Hypothalamus (tissue), 51 donors: ENCODE results near the gene SARNP.

ENCODE experiments used
- DNase-seq, 51 donors: peaks; one replicate each; lab custom pipeline; 2025; lab: John Stamatoyannopoulos, UW

SARNP gene

GRCh38 chr12:55745361-55746173 lies 72.0 kb downstream of the SARNP start:
- DNase-seq: peak in 16 of 51 donors; percentile 7 to 49 (median 25)

- DNase-seq: peak in 2 of 51 donors; percentile 10 to 23
These were observed 73.0 kb downstream of the SARNP start for GRCh38 chr12:55744340-55745030.

- DNase-seq: peak in 20 of 51 donors; percentile 17 to 61 (median 46)
These were observed 73.9 kb downstream of the SARNP start for GRCh38 chr12:55743406-55744339.

GRCh38 chr12:55742719-55743405 lies 74.7 kb downstream of the SARNP start, which contains the start of gene GDF11:
TSS of gene GDF11 (plus strand) at chr12:55743122. CDS start at chr12:55743317, 195 bp downstream.
- peak in 49 of 51 donors; percentile 23 to 91 (median 75) for DNase-seq

GRCh38 chr12:55741931-55742680 lies 75.4 kb downstream of the SARNP start:
- no peak for DNase-seq

GRCh38 chr12:55739025-55739378 lies 78.5 kb downstream of the SARNP start:
- no peak for DNase-seq

- peak in 46 of 51 donors; percentile 31 to 92 (median 73) for DNase-seq
These were observed 79.2 kb downstream of the SARNP start for GRCh38 chr12:55738123-55739024.

GRCh38 chr12:55737581-55738122 lies 79.9 kb downstream of the SARNP start:
- DNase-seq: peak in 3 of 51 donors; percentile 48 to 58 (median 54)

GRCh38 chr12:55736780-55737580 lies 80.5 kb downstream of the SARNP start:
- peak in 35 of 51 donors; percentile 14 to 76 (median 49) for DNase-seq

GRCh38 chr12:55736076-55736475 lies 81.4 kb downstream of the SARNP start:
- DNase-seq: no peak

- DNase-seq: no peak
These were observed 82.9 kb downstream of the SARNP start for GRCh38 chr12:55734595-55734994.

- no peak for DNase-seq
These were observed 83.7 kb downstream of the SARNP start for GRCh38 chr12:55733858-55734257.

- DNase-seq: no peak
These were observed 84.4 kb downstream of the SARNP start for GRCh38 chr12:55733021-55733555.

GRCh38 chr12:55732288-55732687 lies 85.2 kb downstream of the SARNP start:
- no peak for DNase-seq

GRCh38 chr12:55729819-55730818 lies 87.4 kb downstream of the SARNP start:
- DNase-seq: peak in 42 of 51 donors; percentile 31 to 83 (median 60)
